ENCODE results near the gene ZFTA. TPM values are rescaled to one million over a fixed set of nuclear protein-coding genes. Genes with fewer than 3 reads are reported as not detected.
"Not testable (repeated sequence)": the region's sequence is repeated elsewhere in the genome, so short reads cannot be mapped to it uniquely, and the experiment has no call there.

The ZFTA gene
- total and polyA plus RNA-seq, 5 donors from 2014 or later: 0.07 to 2.2 (median 0.10) TPM; not detected in 1

DNA sequence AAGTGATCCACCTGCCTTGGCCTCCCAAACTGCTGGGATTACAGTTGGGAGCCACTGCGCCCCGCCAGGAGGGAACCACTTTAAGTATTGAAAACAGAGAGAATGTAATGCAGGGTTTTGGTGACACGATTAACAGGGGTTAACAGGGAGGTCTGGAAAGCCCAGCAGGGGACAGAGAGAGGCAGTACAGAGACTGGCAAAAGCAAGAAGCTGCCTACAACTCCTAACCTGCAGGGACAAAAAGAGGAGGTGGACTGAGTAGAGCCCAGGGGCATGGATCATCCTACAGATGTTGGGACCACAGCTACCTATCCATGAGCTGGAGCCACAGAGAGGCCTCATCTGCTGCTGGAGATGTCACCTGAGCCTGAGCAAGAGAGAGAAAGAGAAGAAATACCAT is 42.9 kb upstream of the ZFTA start:
- peaks cover 7 to 31% (median 18%) of the 10 kb centered on the region in 4 donors for H3K4me1 Mint-ChIP-seq
- ATAC-seq (ENCODE audit: low read depth in 2 of 2) (no peak), DNase-seq (no peak)
- H3K36me3 ChIP-seq (ENCODE audit: control insufficient read depth, insufficient read depth, low read length): peaks cover 5% of the 10 kb centered on the region
- peaks cover 26% of the 10 kb centered on the region for H3K4me1 ChIP-seq (ENCODE audit: control insufficient read depth, insufficient read depth, low read length, poor library complexity, severe bottlenecking)
- peak overlapping the region; percentile 65 to 86 (median 80) for H3K4me3 Mint-ChIP-seq
- H3K27ac ChIP-seq (ENCODE audit: insufficient read depth, low read length, poor library complexity, severe bottlenecking): no peak overlapping the region
- H3K27ac Mint-ChIP-seq: no peak overlapping the region
- no peaks in the 10 kb centered on the region for H3K9me3 Mint-ChIP-seq
- no peaks in the 10 kb centered on the region for H3K27me3 Mint-ChIP-seq
- no peak overlapping the region for H3K4me3 ChIP-seq (ENCODE audit: low read depth, low read length)
- H3K36me3 Mint-ChIP-seq: peaks cover 5% of the 10 kb centered on the region
- H3K9me3 ChIP-seq (ENCODE audit: control insufficient read depth in 2 of 2, low read length in 2 of 2): no peaks in the 10 kb centered on the region
- H3K27me3 ChIP-seq (ENCODE audit: control insufficient read depth, insufficient read depth, low read length): no peaks in the 10 kb centered on the region

DNA sequence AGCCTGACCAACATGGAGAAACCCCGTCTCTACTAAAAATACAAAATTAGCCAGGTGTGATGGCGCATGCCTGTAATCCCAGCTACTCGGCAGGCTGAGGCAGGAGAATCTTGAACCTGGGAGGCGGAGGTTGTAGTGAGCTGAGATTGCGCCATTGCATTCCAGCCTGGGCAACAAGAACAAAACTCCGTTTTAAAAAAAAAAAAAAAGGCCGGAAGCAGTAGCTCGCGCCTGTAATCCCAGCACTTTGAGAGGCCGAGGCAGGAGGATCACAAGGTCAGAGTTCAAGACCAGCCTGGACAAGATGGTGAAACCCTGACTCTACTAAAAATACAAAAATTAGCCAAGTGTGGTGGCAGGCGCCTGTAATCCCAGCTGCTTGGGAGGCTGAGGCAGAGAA is 41.8 kb upstream of the ZFTA start:
- not testable (repeated sequence) for H3K27ac Mint-ChIP-seq; H3K27me3 Mint-ChIP-seq; H3K9me3 ChIP-seq (ENCODE audit: control insufficient read depth in 2 of 2, low read length in 2 of 2); H3K27me3 ChIP-seq (ENCODE audit: control insufficient read depth, insufficient read depth, low read length); H3K36me3 ChIP-seq (ENCODE audit: control insufficient read depth, insufficient read depth, low read length); H3K27ac ChIP-seq (ENCODE audit: insufficient read depth, low read length, poor library complexity, severe bottlenecking); H3K36me3 Mint-ChIP-seq; H3K4me3 ChIP-seq (ENCODE audit: low read depth, low read length); DNase-seq; ATAC-seq (ENCODE audit: low read depth in 2 of 2); H3K9me3 Mint-ChIP-seq
- peak overlapping the region in 1 of 4 donors; percentile 10 for H3K4me3 Mint-ChIP-seq
- H3K4me1 Mint-ChIP-seq: peaks cover 7 to 22% (median 13%) of the 10 kb centered on the region in 4 donors
- peaks cover 22% of the 10 kb centered on the region for H3K4me1 ChIP-seq (ENCODE audit: control insufficient read depth, insufficient read depth, low read length, poor library complexity, severe bottlenecking)

DNA sequence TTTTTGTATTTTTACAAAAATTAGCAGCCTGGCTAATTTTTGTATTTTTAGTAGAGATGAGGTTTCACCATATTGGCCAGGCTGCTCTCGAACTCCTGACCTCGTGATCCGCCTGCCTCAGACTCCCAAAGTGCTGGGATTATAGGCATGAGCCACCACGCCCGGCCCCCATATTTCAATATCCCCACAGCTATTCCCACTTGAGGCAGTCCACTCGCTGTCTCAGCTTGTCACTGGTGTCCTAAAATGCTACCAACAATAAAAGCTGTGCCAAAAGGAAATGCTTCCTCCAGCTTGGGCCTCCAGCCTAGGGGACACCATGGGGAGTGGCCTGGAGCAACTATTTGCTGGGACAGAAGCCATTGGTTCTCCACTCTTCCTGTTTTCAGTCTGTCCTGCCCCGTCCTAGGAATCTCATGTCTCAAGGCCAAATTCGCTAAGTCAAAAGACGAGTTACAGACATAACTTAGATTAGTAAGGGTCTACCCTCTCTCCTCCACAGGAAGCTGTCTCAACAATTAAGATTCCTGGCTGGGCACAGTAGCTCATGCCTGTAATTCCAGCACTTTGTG is 37.4 kb upstream of the ZFTA start:
- H3K9me3 ChIP-seq (ENCODE audit: control insufficient read depth in 2 of 2, low read length in 2 of 2): no peaks in the 10 kb centered on the region
- H3K36me3 ChIP-seq (ENCODE audit: control insufficient read depth, insufficient read depth, low read length): no peaks in the 10 kb centered on the region
- H3K27ac ChIP-seq (ENCODE audit: insufficient read depth, low read length, poor library complexity, severe bottlenecking): no peak overlapping the region
- Mint-ChIP-seq H3K27me3 (peaks cover 4% of the 10 kb centered on the region), H3K9me3 (no peaks in the 10 kb centered on the region), H3K36me3 (no peaks in the 10 kb centered on the region), H3K4me1 (no peaks in the 10 kb centered on the region), H3K4me3 (no peak overlapping the region), H3K27ac (no peak overlapping the region)
- H3K27me3 ChIP-seq (ENCODE audit: control insufficient read depth, insufficient read depth, low read length): no peaks in the 10 kb centered on the region
- no peak overlapping the region for H3K4me3 ChIP-seq (ENCODE audit: low read depth, low read length)
- DNase-seq: no peak
- no peak for ATAC-seq (ENCODE audit: low read depth in 2 of 2)
- no peaks in the 10 kb centered on the region for H3K4me1 ChIP-seq (ENCODE audit: control insufficient read depth, insufficient read depth, low read length, poor library complexity, severe bottlenecking)

DNA sequence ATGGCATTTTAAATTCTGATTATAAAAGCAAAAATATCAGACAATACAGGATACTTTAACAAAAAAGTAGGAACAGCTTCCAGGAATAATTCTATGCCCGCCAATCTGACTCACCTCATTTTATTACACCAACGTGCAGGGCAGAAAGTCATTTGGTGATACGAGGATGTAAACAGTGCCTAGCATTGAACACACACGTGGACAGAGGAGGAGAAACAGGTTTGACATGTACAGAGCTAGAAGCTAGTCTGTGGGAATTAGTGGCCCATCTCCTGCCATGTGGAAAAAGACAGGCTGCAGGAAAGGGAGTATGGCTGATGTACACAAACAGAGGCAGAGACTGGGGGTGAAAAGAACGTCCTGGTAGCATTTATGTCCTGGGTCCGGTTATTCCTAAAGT is 35.7 kb upstream of the ZFTA start:
- no peaks in the 10 kb centered on the region for H3K4me1 ChIP-seq (ENCODE audit: control insufficient read depth, insufficient read depth, low read length, poor library complexity, severe bottlenecking)
- no peak for ATAC-seq (ENCODE audit: low read depth in 2 of 2)
- no peaks in the 10 kb centered on the region for H3K9me3 Mint-ChIP-seq
- H3K27ac ChIP-seq (ENCODE audit: insufficient read depth, low read length, poor library complexity, severe bottlenecking): no peak overlapping the region
- H3K27me3 ChIP-seq (ENCODE audit: control insufficient read depth, insufficient read depth, low read length): no peaks in the 10 kb centered on the region
- H3K4me3 Mint-ChIP-seq: no peak overlapping the region
- H3K4me3 ChIP-seq (ENCODE audit: low read depth, low read length): no peak overlapping the region
- no peak overlapping the region for H3K27ac Mint-ChIP-seq
- H3K4me1 Mint-ChIP-seq: no peaks in the 10 kb centered on the region
- DNase-seq: no peak
- H3K36me3 Mint-ChIP-seq: no peaks in the 10 kb centered on the region
- peaks cover 10% of the 10 kb centered on the region for H3K27me3 Mint-ChIP-seq
- H3K9me3 ChIP-seq (ENCODE audit: control insufficient read depth in 2 of 2, low read length in 2 of 2): no peaks in the 10 kb centered on the region
- no peaks in the 10 kb centered on the region for H3K36me3 ChIP-seq (ENCODE audit: control insufficient read depth, insufficient read depth, low read length)

DNA sequence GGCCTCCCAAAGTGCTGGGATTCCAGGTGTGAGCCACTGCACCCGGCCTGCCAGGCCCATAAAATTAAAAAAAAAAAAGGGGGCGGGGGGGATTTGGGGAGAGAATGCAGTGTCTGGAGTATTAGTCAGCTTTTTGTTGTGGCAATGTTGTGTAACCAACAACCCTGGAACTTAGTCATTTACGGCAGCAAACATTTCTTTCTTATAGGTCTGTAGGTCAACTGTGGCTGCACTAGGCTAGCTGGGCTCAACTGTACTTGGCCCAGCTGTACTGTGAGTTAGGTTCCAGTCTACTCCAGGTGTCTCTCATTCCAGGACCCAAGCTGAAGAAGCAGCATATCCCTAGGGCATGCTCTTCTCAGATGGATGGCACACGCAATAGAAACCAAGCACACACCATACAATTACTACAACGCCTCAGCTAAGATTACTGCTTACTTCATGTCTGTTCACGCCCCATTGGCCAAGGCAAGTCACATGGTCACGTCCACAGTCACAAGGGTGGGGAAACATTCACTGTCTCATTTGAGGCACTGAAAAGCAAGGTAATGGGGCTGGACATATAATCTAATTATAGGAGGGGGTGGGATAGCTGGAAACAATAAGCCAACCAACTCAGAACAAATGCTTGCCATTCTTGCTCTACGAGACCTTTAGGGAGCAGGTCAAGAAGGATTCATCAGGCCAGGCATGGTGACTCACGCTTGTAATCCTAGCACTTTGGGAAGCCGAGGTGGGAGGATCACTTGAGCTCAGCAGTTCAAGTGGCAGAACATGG is 34.3 kb upstream of the ZFTA start:
- no peaks in the 10 kb centered on the region for H3K4me1 ChIP-seq (ENCODE audit: control insufficient read depth, insufficient read depth, low read length, poor library complexity, severe bottlenecking)
- Mint-ChIP-seq H3K9me3 (peaks cover 0 to 3% (median 0%) of the 10 kb centered on the region in 7 donors), H3K36me3 (no peaks in the 10 kb centered on the region), H3K4me3 (no peak overlapping the region), H3K4me1 (no peaks in the 10 kb centered on the region), H3K27me3 (peaks cover 14% of the 10 kb centered on the region), H3K27ac (no peak overlapping the region)
- no peak overlapping the region for H3K4me3 ChIP-seq (ENCODE audit: low read depth, low read length)
- no peak for ATAC-seq (ENCODE audit: low read depth in 2 of 2)
- no peaks in the 10 kb centered on the region for H3K27me3 ChIP-seq (ENCODE audit: control insufficient read depth, insufficient read depth, low read length)
- no peaks in the 10 kb centered on the region for H3K36me3 ChIP-seq (ENCODE audit: control insufficient read depth, insufficient read depth, low read length)
- no peak for DNase-seq
- H3K9me3 ChIP-seq (ENCODE audit: control insufficient read depth in 2 of 2, low read length in 2 of 2): no peaks in the 10 kb centered on the region
- H3K27ac ChIP-seq (ENCODE audit: insufficient read depth, low read length, poor library complexity, severe bottlenecking): no peak overlapping the region

DNA sequence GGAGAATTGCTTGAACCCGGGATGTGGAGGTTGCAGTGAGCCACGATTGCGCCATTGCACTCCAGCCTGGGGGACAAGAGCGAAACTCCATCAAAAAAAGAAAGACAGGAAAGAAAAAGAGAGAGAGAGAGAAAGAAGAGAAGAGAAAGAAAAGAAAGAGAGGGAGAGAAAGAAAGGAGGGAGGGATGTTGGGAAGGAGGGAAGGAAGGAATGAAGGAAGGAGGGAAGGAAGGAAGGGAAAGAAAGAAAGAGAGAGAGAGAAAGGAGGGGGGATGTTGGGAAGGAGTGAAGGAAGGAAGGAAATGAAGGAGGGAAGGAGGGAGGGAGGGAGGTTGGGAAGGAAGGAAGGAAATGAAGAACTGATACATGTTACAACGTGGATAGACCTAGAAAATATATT is 32.3 kb upstream of the ZFTA start:
- H3K36me3 Mint-ChIP-seq: no peaks in the 10 kb centered on the region
- no peaks in the 10 kb centered on the region for H3K4me1 ChIP-seq (ENCODE audit: control insufficient read depth, insufficient read depth, low read length, poor library complexity, severe bottlenecking)
- H3K36me3 ChIP-seq (ENCODE audit: control insufficient read depth, insufficient read depth, low read length): no peaks in the 10 kb centered on the region
- peak overlapping the region in 1 of 3 donors; percentile 95 for H3K27ac Mint-ChIP-seq
- no peak overlapping the region for H3K4me3 Mint-ChIP-seq
- H3K9me3 Mint-ChIP-seq: peaks cover 0 to 3% (median 0%) of the 10 kb centered on the region in 7 donors
- H3K27me3 Mint-ChIP-seq: peaks cover 14% of the 10 kb centered on the region
- ATAC-seq (ENCODE audit: low read depth in 2 of 2): no peak
- DNase-seq: no peak
- H3K9me3 ChIP-seq (ENCODE audit: control insufficient read depth in 2 of 2, low read length in 2 of 2): no peaks in the 10 kb centered on the region
- no peak overlapping the region for H3K4me3 ChIP-seq (ENCODE audit: low read depth, low read length)
- H3K27ac ChIP-seq (ENCODE audit: insufficient read depth, low read length, poor library complexity, severe bottlenecking): no peak overlapping the region
- no peaks in the 10 kb centered on the region for H3K27me3 ChIP-seq (ENCODE audit: control insufficient read depth, insufficient read depth, low read length)
- no peaks in the 10 kb centered on the region for H3K4me1 Mint-ChIP-seq

DNA sequence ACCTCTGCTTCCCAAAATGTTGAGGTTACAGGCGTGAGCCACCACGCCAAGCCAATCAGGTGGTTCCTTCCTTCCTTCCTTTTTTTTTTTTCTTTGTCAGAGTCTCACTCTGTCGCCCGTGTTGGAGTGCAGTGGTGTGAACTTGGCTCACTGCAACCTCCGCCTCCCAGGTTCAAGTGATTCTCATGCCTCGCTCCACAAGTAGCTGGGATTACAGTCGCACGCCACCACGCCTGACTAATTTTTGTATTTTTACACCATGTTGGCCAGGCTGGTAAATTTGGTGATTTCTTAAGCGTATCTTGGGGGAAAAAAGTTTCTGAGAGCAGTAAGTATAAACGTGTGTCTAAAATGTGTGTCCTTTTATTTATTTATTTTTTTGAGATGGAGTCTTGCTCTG is 26.5 kb upstream of the ZFTA start:
- no peak overlapping the region for H3K4me3 ChIP-seq (ENCODE audit: low read depth, low read length)
- peaks cover 0 to 15% (median 5%) of the 10 kb centered on the region in 7 donors for H3K9me3 Mint-ChIP-seq
- H3K4me3 Mint-ChIP-seq: no peak overlapping the region
- no peak for DNase-seq
- H3K27ac ChIP-seq (ENCODE audit: insufficient read depth, low read length, poor library complexity, severe bottlenecking): no peak overlapping the region
- peaks cover 0 to 5% (median 0%) of the 10 kb centered on the region in 4 donors for H3K4me1 Mint-ChIP-seq
- H3K27ac Mint-ChIP-seq: no peak overlapping the region
- no peak for ATAC-seq (ENCODE audit: low read depth in 2 of 2)
- no peaks in the 10 kb centered on the region for H3K36me3 ChIP-seq (ENCODE audit: control insufficient read depth, insufficient read depth, low read length)
- H3K4me1 ChIP-seq (ENCODE audit: control insufficient read depth, insufficient read depth, low read length, poor library complexity, severe bottlenecking): no peaks in the 10 kb centered on the region
- H3K27me3 Mint-ChIP-seq: peaks cover 13% of the 10 kb centered on the region
- peaks cover 11 to 19% of the 10 kb centered on the region in 2 experiments for H3K9me3 ChIP-seq (ENCODE audit: control insufficient read depth in 2 of 2, low read length in 2 of 2)
- no peaks in the 10 kb centered on the region for H3K36me3 Mint-ChIP-seq
- no peaks in the 10 kb centered on the region for H3K27me3 ChIP-seq (ENCODE audit: control insufficient read depth, insufficient read depth, low read length)

DNA sequence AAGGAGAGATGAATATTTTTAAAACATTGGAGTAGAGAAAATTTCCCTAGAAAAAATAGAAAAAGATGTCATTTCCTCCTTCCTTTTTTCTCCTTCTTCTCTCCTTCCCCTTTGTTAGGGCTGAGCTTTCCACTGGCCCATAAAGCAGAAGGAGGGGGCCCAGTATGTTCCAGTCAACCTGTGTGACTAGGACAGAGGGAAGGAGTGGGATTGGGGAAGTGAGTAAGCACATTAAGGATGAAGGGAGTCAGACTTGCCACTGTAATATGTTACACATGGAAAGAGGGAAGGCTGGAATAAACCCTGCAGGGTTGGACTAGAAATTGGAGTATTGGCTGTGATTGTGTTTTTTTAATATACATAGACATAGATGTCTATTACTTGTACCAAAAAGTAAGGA is 24.6 kb upstream of the ZFTA start:
- Histone ChIP-seq H3K9me3 (ENCODE audit: control insufficient read depth in 2 of 2, low read length in 2 of 2) (peaks cover 11 to 19% of the 10 kb centered on the region in 2 experiments), H3K27me3 (ENCODE audit: control insufficient read depth, insufficient read depth, low read length) (no peaks in the 10 kb centered on the region), H3K36me3 (ENCODE audit: control insufficient read depth, insufficient read depth, low read length) (no peaks in the 10 kb centered on the region), H3K27ac (ENCODE audit: insufficient read depth, low read length, poor library complexity, severe bottlenecking) (no peak overlapping the region), H3K4me1 (ENCODE audit: control insufficient read depth, insufficient read depth, low read length, poor library complexity, severe bottlenecking) (no peaks in the 10 kb centered on the region), H3K4me3 (ENCODE audit: low read depth, low read length) (no peak overlapping the region)
- Mint-ChIP-seq H3K36me3 (no peaks in the 10 kb centered on the region), H3K27ac (no peak overlapping the region), H3K4me1 (peaks cover 0 to 5% (median 0%) of the 10 kb centered on the region in 4 donors), H3K9me3 (peaks cover 0 to 15% (median 5%) of the 10 kb centered on the region in 7 donors), H3K4me3 (no peak overlapping the region), H3K27me3 (peaks cover 9% of the 10 kb centered on the region)
- ATAC-seq (ENCODE audit: low read depth in 2 of 2) (no peak), DNase-seq (no peak)

All from CD4-positive, CD25-positive, alpha-beta regulatory T cell (primary cell).